ENCODE results near the gene RCOR2. TPM values are rescaled to one million over a fixed set of nuclear protein-coding genes. Genes with fewer than 3 reads are reported as not detected.

The RCOR2 gene
- total and polyA plus RNA-seq, 12 donors = 0.33 to 4.5 (median 1.2) TPM; not detected in 2

GRCh38 chr11:63958008-63958407 lies 41.0 kb upstream of the RCOR2 start:
- Histone ChIP-seq H3K4me3 (no peak overlapping the region), H3K27ac (no peak overlapping the region)
- 85 to 96% (median 93%) methylated on average over 4 to 5 of the region's 5 CpGs for WGBS, 4 donors

GRCh38 chr11:63952570-63952969 lies 35.6 kb upstream of the RCOR2 start:
- TF ChIP-seq CTCF (IDR thresholded peaks at IDR 0.05) = no peak
- TF ChIP-seq POLR2A (IDR thresholded peaks at IDR 0.05) = no peak
- no peaks in the 10 kb centered on the region for H3K9me3 ChIP-seq (replicated peaks in 1 of 3)
- no peak overlapping the region for H3K27ac ChIP-seq
- 90 to 98% (median 98%) methylated on average over 4 of the region's 4 CpGs for WGBS, 4 donors
- H3K27me3 ChIP-seq = no peaks in the 10 kb centered on the region
- H3K4me1 ChIP-seq (replicated peaks in 1 of 2) = no peaks in the 10 kb centered on the region
- intact Hi-C loops (cut with DNase I) = no loop called here
- H3K4me3 ChIP-seq = no peak overlapping the region
- H3K36me3 ChIP-seq (replicated peaks in 1 of 2) = peaks cover 0 to 46% of the 10 kb centered on the region in 2 donors
- DNase-seq = no peak

More at GRCh38 chr11:63958008-63958407, 41.0 kb upstream of the RCOR2 start:
- TF ChIP-seq CTCF (IDR thresholded peaks at IDR 0.05) = no peak
- no peak for DNase-seq
- H3K9me3 ChIP-seq (replicated peaks in 1 of 3) = no peaks in the 10 kb centered on the region
- H3K4me1 ChIP-seq (replicated peaks in 1 of 2) = no peaks in the 10 kb centered on the region
- intact Hi-C loops (cut with DNase I) = no loop called here
- H3K27me3 ChIP-seq = no peaks in the 10 kb centered on the region
- peaks cover 0 to 30% of the 10 kb centered on the region in 2 donors for H3K36me3 ChIP-seq (replicated peaks in 1 of 2)

GRCh38 chr11:63951779-63952536 lies 35.0 kb upstream of the RCOR2 start:
- intact Hi-C loops (cut with DNase I) = no loop called here
- H3K36me3 ChIP-seq (replicated peaks in 1 of 2) = peaks cover 0 to 52% of the 10 kb centered on the region in 2 donors
- 83 to 87% (median 84%) methylated on average over 20 of the region's 20 CpGs for WGBS, 4 donors

More at GRCh38 chr11:63951779-63952536, 35.0 kb upstream of the RCOR2 start:
- Histone ChIP-seq H3K4me1 (replicated peaks in 1 of 2) (no peaks in the 10 kb centered on the region), H3K27me3 (no peaks in the 10 kb centered on the region), H3K27ac (no peak overlapping the region), H3K4me3 (no peak overlapping the region), H3K9me3 (replicated peaks in 1 of 3) (no peaks in the 10 kb centered on the region)
- DNase-seq = no peak
- no peak for TF ChIP-seq POLR2A (IDR thresholded peaks at IDR 0.05)
- TF ChIP-seq CTCF (IDR thresholded peaks at IDR 0.05) = no peak

All from adrenal gland (tissue), 12 donors.